ENCODE results near the gene ARSI.

DNA sequence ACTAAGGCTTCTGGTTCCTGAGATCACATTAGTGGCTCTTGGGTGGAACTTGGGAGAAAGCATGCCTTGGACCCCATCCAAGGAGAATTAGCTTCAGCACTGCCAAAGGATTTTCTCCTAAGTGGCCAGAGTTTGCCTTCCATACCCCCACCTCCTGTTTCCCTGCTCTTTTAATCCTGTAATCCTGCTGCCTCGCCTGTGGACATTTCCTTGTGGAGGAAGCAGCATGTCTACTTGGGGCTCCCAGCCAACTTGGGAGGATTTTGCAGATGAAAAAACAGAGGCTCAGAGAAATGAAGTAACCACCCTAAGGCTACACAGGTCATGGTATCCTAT lies 1.6 kb downstream of the ARSI start:
- TF ChIP-seq, protein P1, sequence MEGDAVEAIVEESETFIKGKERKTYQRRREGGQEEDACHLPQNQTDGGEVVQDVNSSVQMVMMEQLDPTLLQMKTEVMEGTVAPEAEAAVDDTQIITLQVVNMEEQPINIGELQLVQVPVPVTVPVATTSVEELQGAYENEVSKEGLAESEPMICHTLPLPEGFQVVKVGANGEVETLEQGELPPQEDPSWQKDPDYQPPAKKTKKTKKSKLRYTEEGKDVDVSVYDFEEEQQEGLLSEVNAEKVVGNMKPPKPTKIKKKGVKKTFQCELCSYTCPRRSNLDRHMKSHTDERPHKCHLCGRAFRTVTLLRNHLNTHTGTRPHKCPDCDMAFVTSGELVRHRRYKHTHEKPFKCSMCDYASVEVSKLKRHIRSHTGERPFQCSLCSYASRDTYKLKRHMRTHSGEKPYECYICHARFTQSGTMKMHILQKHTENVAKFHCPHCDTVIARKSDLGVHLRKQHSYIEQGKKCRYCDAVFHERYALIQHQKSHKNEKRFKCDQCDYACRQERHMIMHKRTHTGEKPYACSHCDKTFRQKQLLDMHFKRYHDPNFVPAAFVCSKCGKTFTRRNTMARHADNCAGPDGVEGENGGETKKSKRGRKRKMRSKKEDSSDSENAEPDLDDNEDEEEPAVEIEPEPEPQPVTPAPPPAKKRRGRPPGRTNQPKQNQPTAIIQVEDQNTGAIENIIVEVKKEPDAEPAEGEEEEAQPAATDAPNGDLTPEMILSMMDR (IDR thresholded peaks at IDR 0.05; ENCODE audit: insufficient read depth, low read length): no peak
- TF ChIP-seq POLR2AphosphoS5 (IDR thresholded peaks at IDR 0.05; ENCODE audit: low read depth): no peak
